GM12873 (cell line): ENCODE data around the gene NRXN2.

Source experiments
- CTCF ChIP-seq: IDR thresholded peaks from 2 replicates; pipeline ENCODE4 v1.5.1; 2012; ENCODE audit warnings: low read depth, mild to moderate bottlenecking, moderate library complexity, low read length, control low read depth; ENCODE audit not compliant: insufficient read depth; ENCODE audit errors: missing control alignments

The NRXN2 gene

GRCh38 chr11:64594159-64594939 is 128.6 kb downstream of the NRXN2 start:
- TF ChIP-seq CTCF = no peak

DNA sequence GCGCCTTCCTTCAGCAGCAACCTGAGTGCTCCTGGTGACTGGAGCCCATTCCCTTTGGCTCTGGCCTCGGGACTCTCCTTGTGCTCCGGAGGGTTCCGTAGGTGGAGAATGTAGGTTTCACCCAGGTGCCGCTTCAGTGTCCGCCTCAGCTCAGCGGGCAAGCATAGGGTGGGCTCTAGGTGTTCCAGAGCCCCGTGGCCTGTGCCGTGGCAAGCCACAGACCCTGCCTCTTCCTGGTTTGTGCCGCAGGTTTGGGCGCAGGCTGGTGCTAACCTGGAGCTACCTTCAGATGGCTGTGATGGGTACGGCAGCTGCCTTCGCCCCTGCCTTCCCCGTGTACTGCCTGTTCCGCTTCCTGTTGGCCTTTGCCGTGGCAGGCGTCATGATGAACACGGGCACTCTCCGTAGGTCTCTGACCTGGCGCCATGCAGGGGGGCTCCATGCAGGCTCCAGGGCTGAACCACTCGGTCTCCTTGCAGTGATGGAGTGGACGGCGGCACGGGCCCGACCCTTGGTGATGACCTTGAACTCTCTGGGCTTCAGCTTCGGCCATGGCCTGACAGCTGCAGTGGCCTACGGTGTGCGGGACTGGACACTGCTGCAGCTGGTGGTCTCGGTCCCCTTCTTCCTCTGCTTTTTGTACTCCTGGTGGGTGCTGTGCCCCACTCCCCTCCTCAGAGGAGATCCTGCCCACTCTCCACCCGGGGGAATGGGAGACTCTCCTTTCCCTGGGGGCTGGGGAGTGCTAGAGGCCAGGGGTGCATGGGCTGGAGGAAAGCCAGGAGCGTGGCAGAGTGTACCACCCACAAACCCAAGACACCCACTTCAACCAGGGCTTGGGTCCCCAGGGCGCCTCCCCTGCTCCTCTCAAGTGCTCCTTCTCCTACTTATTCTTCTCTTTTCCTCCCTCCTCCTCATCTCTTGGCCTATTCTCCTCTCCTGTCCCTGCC is 129.6 kb downstream of the NRXN2 start:
- TF ChIP-seq CTCF = no peak

- no peak for TF ChIP-seq CTCF
Observed at GRCh38 chr11:64592656-64593055, 130.3 kb downstream of the NRXN2 start.

- no peak for TF ChIP-seq CTCF
Observed at GRCh38 chr11:64592234-64592615, 130.8 kb downstream of the NRXN2 start.

- no peak for TF ChIP-seq CTCF
Observed at GRCh38 chr11:64591257-64592233, 131.5 kb downstream of the NRXN2 start.

- TF ChIP-seq CTCF = no peak
Observed at GRCh38 chr11:64590763-64591221, 132.2 kb downstream of the NRXN2 start, which contains the start of gene SLC22A12. SLC22A12 (plus strand) TSS chr11:64591220; CDS start chr11:64591557, 337 bp downstream.
